ENCODE measurements around the gene VCP.

The VCP gene

DNA sequence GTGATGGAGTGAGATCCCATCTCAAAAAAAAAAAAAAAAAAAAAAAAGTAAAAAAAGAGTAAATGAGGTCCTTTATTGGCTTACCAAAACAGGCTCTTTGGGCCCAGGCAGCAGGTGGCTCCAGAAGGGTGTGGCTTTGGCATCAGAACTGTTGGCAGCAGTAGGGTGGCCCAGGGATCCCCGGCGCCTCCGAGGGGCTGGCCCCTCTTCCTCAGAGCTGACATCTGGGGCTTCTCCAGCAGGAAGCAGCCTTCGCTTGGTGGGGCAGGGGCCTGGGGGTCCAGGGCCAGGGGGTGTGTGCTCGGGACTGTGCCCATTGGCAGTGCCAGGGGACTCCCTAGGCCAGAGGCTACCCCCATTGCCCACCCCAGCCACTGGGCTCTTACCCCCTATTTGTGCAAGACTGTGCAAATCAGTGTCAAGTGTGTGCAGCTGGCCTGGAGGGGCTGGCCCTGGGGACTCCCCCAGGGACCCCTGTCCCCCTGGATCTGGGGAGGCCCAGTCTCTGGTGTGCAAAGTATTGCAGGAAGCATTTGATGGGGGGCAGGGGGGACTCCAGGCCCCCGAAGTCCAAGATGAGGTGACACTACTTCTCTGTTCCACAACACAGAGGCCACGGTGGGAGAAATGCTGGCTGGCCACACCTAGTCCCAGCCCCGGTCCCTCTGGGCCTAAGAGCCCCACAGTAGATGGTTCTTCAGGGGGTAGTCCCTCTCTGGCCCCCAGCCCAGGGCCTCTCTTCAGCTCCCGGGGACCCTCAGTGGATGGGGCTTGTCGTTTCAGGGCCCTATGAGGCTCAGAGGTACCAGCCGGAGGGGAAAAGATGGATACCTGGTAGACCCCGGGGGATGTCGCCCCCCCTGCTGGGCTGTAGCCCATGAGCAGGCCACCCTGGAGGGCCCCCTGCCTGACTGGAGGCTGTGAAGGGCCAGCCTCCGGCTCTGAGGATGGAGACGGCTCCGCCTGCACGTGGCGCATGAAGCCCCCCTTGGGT lies 35.2 kb upstream of the VCP start:
- no peak overlapping the region for H3K27ac ChIP-seq
- peak; percentile 71 for DNase-seq (ENCODE audit: low spot score)

DNA sequence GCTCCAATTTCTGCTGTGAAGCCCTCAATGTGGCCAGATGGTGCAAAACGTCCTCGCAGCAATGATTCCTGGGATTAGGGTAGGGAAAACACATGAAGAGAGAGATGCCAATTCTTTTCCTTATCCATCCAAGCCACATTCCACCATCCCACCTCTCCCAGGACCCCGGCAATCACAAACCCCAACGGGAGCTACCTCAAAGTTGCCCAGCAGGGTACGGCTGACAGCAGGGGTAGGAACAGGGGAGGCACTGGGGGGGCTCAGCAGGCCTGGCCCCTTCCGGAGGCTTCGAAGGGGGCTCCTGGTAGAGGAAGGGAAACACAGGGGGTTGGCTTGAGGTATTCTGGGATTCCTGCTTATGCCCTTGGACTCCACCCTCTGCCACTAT lies 33.9 kb upstream of the VCP start:
- DNase-seq (ENCODE audit: low spot score) = peak; percentile 66
- Histone ChIP-seq H3K27ac (no peak overlapping the region), H3K4me3 (no peak overlapping the region)
- TF ChIP-seq CTCF (IDR thresholded peaks at IDR 0.05) = no peak

More for the DNA sequence above, 35.2 kb upstream of the VCP start:
- TF ChIP-seq CTCF (IDR thresholded peaks at IDR 0.05) = no peak
- no peak overlapping the region for H3K4me3 ChIP-seq

GRCh38 chr9:35105571-35106342 lies 33.3 kb upstream of the VCP start:
- Histone ChIP-seq H3K4me3 (no peak overlapping the region), H3K27ac (no peak overlapping the region)
- peak; percentile 68 for DNase-seq (ENCODE audit: low spot score)
- TF ChIP-seq CTCF (IDR thresholded peaks at IDR 0.05) = no peak

DNA sequence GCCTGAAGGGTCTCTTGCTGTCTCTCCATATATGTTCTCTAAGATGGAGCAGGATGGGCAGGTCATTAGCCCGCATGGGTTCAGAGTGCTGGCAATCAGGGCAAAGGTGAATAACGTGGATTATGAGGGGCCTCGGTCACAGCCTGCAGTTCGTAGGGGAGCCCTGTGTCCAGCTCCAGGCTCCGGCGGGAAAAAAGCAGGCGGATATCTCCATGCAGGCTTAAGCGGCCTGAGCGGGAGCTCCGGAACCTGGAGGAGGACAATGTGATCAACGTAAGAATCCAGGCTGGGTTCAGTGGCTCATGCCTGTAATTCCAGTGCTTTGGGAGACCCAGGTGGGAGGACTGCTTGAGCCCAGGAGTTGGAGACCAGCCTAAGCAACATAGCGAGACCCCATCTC lies 32.7 kb upstream of the VCP start:
- H3K4me3 ChIP-seq = no peak overlapping the region
- DNase-seq (ENCODE audit: low spot score) = no peak
- H3K27ac ChIP-seq = no peak overlapping the region
- TF ChIP-seq CTCF (IDR thresholded peaks at IDR 0.05) = no peak

DNA sequence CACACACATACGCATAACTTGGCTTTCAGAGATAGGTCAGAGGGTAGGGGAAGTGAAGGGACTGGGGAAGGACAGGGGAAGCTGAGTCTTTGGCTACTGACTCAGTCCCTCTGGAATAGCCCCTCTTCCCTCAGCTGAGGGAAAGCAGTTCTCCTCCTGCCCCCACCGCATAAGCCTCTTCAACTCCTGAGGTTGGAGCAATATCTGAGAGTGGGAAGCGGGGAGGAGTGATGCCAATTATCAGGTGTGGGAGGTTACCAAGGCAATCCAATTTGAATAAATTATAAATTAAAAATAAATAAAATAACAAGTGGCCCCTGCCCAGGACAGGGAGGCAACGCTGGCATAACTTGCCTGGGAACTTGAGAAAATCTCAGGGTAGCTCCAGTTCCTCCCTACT lies 32.2 kb upstream of the VCP start:
- Histone ChIP-seq H3K4me3 (no peak overlapping the region), H3K27ac (no peak overlapping the region)
- no peak for DNase-seq (ENCODE audit: low spot score)

GRCh38 chr9:35103660-35104191 lies 31.3 kb upstream of the VCP start:
- no peak for DNase-seq (ENCODE audit: low spot score)
- peak overlapping the region; percentile 77 for H3K4me3 ChIP-seq

More for the DNA sequence above, 32.2 kb upstream of the VCP start:
- no peak for TF ChIP-seq CTCF (IDR thresholded peaks at IDR 0.05)

More at GRCh38 chr9:35103660-35104191, 31.3 kb upstream of the VCP start:
- TF ChIP-seq CTCF (IDR thresholded peaks at IDR 0.05) = no peak
- peak overlapping the region; percentile 77 to 87 for H3K27ac ChIP-seq
